ENCODE measurements around the gene AATF.
"Not testable (repeated sequence)": the region's sequence is repeated elsewhere in the genome, so short reads cannot be mapped to it uniquely, and the experiment has no call there.

Gene AATF

GRCh38 chr17:37047631-37048104, 98.9 kb downstream of the AATF start:
- DNase-seq (ENCODE audit: low spot score) = peak; percentile 58

- DNase-seq (ENCODE audit: low spot score) = no peak
Measured at GRCh38 chr17:37048811-37049210, 100.1 kb downstream of the AATF start.

GRCh38 chr17:37050920-37051319, 102.2 kb downstream of the AATF start:
- DNase-seq (ENCODE audit: low spot score) = no peak

GRCh38 chr17:37051381-37051780, 102.6 kb downstream of the AATF start:
- DNase-seq (ENCODE audit: low spot score) = no peak

GRCh38 chr17:37051833-37052232, 103.1 kb downstream of the AATF start:
- DNase-seq (ENCODE audit: low spot score) = no peak

- DNase-seq (ENCODE audit: low spot score) = no peak
Measured at GRCh38 chr17:37052450-37052849, 103.7 kb downstream of the AATF start.

- DNase-seq (ENCODE audit: low spot score) = no peak
Measured at GRCh38 chr17:37054894-37055293, 106.1 kb downstream of the AATF start.

GRCh38 chr17:37056622-37057021, 107.9 kb downstream of the AATF start:
- no peak for DNase-seq (ENCODE audit: low spot score)

GRCh38 chr17:37059493-37059892, 110.7 kb downstream of the AATF start:
- DNase-seq (ENCODE audit: low spot score) = no peak

- DNase-seq (ENCODE audit: low spot score) = no peak
Measured at GRCh38 chr17:37060094-37060493, 111.3 kb downstream of the AATF start.

- no peak for DNase-seq (ENCODE audit: low spot score)
Measured at GRCh38 chr17:37060928-37061327, 112.2 kb downstream of the AATF start.

- DNase-seq (ENCODE audit: low spot score) = no peak
Measured at GRCh38 chr17:37062021-37062420, 113.3 kb downstream of the AATF start.

- no peak for DNase-seq (ENCODE audit: low spot score)
Measured at GRCh38 chr17:37064206-37064605, 115.5 kb downstream of the AATF start.

- DNase-seq (ENCODE audit: low spot score) = no peak
Measured at GRCh38 chr17:37064956-37065355, 116.2 kb downstream of the AATF start.

- DNase-seq (ENCODE audit: low spot score) = no peak
Measured at GRCh38 chr17:37065486-37066321, 117.0 kb downstream of the AATF start.

- no peak for DNase-seq (ENCODE audit: low spot score)
Measured at GRCh38 chr17:37066322-37067255, 117.8 kb downstream of the AATF start.

- DNase-seq (ENCODE audit: low spot score) = no peak
Measured at GRCh38 chr17:37067555-37068111, 118.9 kb downstream of the AATF start.

- DNase-seq (ENCODE audit: low spot score) = no peak
Measured at GRCh38 chr17:37068266-37068665, 119.5 kb downstream of the AATF start.

- no peak for DNase-seq (ENCODE audit: low spot score)
Measured at GRCh38 chr17:37069087-37069486, 120.3 kb downstream of the AATF start.

GRCh38 chr17:37073464-37073863, 124.7 kb downstream of the AATF start:
- not testable (repeated sequence) for DNase-seq (ENCODE audit: low spot score)

- DNase-seq (ENCODE audit: low spot score) = no peak
Measured at GRCh38 chr17:37079065-37079708, 130.4 kb downstream of the AATF start.

- DNase-seq (ENCODE audit: low spot score) = no peak
Measured at GRCh38 chr17:37079735-37080134, 131.0 kb downstream of the AATF start.
